ENCODE results near the gene HACD3.

GRCh38 chr15:65540314-65540713, 10.1 kb downstream of the HACD3 start:
- TF ChIP-seq POLR2A (IDR thresholded peaks at IDR 0.05) (no peak), CTCF (IDR thresholded peaks at IDR 0.05) (no peak)
